Breast epithelium (tissue), 3 donors: Measurements from ENCODE around the gene PLCH1.

Source experiments
- CTCF ChIP-seq, 3 donors: fragments of 450-650 bp; IDR thresholded peaks; one replicate each; pipeline ENCODE4 v1.5.1; 2016 to 2017; ENCODE audit warnings: antibody characterized with exemption in 3 of 3, mild to moderate bottlenecking in 3 of 3, moderate library complexity in 3 of 3
- POLR2A ChIP-seq: fragments of 450-650 bp; IDR thresholded peaks from one replicate; pipeline ENCODE4 v1.6.1; 2016; ENCODE audit warnings: antibody characterized with exemption, mild to moderate bottlenecking, moderate library complexity

- TF ChIP-seq CTCF (IDR thresholded peaks at IDR 0.05), result no peak
- TF ChIP-seq POLR2A, result no peak
These were observed 139.3 kb downstream of the PLCH1 start for GRCh38 chr3:155605571-155605970.
